ENCODE results near the gene SNX21.

The SNX21 gene

DNA sequence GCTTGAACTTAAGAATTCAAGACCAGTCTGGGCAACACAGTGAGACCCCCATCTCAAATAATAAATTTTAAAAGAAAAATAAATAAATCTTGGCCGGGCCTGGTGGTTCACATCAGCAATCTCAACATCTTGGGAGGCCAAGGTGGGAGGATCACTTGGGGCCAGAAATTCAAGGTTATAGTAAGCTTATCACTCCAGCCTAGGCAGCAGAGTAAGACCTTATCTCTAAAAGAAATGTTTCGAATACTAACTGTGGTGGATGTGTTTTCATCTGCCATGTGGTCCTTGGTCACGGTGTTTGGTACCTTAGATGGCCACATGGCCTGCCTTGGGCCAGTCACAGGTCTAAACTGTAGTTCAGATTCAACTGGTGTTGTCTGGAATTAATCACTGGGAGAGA, 15.4 kb upstream of the SNX21 start:
- TF ChIP-seq, protein P1, sequence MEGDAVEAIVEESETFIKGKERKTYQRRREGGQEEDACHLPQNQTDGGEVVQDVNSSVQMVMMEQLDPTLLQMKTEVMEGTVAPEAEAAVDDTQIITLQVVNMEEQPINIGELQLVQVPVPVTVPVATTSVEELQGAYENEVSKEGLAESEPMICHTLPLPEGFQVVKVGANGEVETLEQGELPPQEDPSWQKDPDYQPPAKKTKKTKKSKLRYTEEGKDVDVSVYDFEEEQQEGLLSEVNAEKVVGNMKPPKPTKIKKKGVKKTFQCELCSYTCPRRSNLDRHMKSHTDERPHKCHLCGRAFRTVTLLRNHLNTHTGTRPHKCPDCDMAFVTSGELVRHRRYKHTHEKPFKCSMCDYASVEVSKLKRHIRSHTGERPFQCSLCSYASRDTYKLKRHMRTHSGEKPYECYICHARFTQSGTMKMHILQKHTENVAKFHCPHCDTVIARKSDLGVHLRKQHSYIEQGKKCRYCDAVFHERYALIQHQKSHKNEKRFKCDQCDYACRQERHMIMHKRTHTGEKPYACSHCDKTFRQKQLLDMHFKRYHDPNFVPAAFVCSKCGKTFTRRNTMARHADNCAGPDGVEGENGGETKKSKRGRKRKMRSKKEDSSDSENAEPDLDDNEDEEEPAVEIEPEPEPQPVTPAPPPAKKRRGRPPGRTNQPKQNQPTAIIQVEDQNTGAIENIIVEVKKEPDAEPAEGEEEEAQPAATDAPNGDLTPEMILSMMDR (IDR thresholded peaks at IDR 0.05), result no peak

DNA sequence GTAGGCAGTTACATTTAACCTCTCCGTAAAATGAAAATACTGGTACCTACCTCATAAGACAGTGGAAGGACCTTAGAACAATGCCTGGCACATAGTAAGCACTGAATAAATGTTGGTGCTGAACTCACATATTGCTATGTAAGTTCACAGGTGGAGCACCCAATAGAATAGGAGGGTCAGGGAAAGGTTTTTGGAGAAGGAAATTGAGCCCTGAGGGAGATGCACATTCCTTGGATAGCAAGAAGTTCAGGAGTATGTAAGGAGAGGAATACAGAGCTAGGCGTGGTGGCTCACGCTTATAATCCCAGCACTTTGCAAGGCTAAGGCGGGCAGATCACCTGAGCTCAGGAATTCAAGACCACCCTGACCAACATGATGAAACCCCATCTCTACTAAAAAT, 14.1 kb upstream of the SNX21 start:
- TF ChIP-seq, protein P1 (IDR thresholded peaks at IDR 0.05), result no peak

- TF ChIP-seq, protein P1 (IDR thresholded peaks at IDR 0.05), result no peak
Measured at GRCh38 chr20:45821947-45822346, 11.7 kb upstream of the SNX21 start.

DNA sequence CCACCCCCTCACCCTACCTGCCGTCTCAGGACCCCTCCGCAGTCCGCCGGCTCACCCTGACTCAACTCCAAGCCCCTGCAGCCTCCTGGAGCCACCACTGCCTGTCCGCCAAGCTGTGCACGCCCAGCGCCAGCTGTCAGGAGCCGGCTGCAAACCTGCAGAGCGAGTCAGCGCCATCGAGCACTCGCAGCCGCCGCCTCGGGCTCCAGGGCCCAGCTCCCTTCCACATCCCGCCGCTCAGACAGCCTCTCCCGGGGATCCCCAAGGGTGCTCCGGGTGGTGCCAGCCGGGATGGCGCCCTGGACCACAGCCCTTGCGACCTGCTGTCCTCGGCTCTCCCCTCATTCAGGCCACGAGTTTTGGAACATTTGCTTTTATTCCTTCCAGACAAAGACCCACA, 10.7 kb upstream of the SNX21 start:
- TF ChIP-seq, protein P1 (IDR thresholded peaks at IDR 0.05), result no peak

GRCh38 chr20:45823949-45824835, 9.4 kb upstream of the SNX21 start:
- TF ChIP-seq, protein P1 (IDR thresholded peaks at IDR 0.05), result peak; percentile 32; the same call in 1 of the 2 replicates

DNA sequence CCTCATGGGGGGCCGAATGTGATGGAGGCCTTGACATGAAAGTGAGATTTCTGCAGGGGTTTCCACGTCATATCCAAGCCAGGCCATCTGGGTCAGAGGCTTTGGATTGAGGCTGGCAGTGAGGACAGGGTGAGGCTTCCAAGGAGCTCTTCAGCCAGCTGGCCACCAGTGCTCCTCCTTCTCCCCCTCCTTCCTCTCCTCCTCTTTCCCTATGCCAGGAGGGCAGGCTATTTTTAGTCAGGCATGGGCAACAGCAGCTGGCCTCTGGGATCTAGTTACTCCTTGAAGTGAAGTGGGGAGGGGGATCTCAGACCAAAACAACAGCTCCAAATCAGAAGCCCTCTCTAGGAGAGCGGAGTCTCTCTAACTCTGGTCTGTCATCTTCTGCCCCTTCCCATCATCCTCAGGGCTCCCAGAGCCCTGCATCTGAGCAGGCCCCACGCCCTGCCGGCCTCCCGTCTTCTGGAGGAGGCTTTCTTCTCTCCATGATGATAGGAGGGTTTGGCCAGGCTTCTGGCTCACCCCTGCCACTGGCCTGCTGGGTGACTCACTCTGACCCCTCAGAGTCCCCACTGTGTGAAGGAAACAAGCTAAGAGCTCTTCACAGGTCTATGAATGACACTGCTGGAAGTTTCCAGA, 7.1 kb upstream of the SNX21 start:
- TF ChIP-seq, protein P1 (IDR thresholded peaks at IDR 0.05), result no peak

- TF ChIP-seq, protein P1 (IDR thresholded peaks at IDR 0.05), result no peak
Measured at GRCh38 chr20:45827030-45827652, 6.5 kb upstream of the SNX21 start, which contains the start of gene TNNC2. Gene TNNC2, minus strand, starts transcription at chr20:45827312. Its CDS starts 64 bp downstream, at chr20:45827248.

Data from LNCAP (cell line).